D341Med (cell line): ENCODE results near the gene TEN1.

Experiments
- DNase-seq: peaks from one replicate; pipeline ENCODE4 v3.0.0; 2012; ENCODE audit warnings: low spot score

TEN1 gene

DNA sequence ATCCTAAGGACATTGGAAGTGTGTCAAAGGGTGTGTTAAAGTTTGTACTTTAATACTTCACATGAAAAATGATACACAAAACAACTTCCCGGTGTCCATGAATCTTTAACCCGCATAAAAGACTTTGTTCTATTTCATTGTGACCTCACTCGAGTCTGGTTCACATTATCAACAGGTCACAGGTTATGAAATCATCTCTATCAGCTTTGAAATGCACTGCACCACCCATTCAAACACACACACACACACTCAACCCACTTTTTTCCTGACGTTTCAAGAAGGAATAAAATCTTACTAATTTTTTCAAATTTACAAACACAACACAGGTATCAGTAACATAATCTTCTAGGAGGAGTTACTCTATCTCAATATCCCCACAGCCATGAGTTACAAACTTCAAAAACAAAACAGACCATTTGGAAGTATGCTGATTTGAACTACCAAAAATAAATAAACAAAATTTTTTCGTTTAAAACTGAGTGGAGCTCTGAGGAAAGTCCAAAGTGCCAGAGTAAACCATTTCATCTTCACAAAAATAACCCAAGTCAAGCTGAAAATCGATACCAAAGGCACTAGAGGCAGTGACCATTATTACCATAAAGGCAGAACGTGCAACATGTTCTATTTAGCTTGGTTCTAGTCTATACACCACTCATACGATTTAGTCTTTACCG lies 2.7 kb upstream of the TEN1 start:
- no peak for DNase-seq

DNA sequence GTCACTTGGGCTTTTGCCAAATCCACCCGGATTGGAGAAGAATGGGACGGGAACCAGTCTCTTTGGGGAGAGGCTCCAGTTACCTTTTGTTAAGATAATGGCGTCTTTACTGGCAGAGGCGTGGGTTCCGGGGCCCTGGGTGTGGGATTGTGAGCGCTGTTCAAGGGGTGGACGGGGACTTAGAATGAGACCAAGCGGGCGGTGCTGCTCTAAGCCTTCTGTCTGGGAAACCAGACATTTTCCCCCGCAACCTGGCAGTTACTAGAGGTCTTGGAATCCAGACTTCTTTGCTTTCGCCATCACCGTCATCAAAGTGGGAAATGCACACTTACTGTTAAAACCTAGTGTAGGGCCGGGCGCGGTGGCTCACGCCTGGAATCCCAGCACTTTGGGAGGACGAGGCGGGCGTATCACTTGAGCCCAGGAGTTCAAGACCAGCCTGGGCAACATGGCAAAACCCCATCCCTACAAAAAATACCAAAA lies 706 bp downstream of the TEN1 start:
- DNase-seq, result no peak

DNA sequence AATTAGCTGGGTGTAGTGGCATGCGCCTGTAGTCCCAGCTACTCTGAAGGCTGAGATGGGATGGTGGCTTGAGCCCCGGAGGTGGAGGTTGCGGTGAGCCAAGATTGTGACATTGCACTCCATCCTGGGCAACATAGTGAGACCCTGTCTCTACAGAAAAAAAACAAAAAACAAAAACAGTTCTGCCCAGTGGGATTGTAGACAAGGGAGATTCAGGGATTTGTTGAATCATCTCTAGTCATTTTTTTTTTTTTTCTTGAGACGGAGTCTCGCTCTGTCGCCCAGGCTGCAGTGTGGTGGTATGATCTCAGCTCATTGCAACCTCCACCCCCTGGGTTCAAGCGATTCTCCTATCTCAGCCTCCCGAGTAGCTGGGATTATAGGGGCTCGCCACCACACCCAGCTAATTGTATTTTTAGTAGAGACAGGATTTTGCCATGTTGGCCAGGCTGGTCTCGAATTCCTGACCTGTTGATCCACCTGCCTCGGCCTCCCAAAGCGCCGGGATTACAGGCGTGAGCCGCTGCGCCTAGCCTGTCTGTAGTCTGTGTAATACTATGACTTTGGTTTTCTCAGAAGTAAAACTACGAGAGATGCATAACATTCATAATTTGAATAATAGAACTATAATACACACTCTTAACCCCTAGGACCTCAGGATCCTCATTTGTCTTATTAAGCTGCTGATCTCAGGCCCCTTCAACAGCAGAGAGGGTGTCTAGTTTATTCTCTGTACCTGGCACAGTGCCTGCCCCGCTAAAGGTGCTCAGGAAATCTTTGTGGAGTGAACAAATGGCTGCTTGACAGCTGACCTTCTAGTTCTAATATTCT lies 1.4 kb downstream of the TEN1 start:
- no peak for DNase-seq

GRCh38 chr17:75981019-75981615 lies 2.1 kb downstream of the TEN1 start:
- no peak for DNase-seq

GRCh38 chr17:75983501-75984181 lies 4.6 kb downstream of the TEN1 start:
- no peak for DNase-seq

DNA sequence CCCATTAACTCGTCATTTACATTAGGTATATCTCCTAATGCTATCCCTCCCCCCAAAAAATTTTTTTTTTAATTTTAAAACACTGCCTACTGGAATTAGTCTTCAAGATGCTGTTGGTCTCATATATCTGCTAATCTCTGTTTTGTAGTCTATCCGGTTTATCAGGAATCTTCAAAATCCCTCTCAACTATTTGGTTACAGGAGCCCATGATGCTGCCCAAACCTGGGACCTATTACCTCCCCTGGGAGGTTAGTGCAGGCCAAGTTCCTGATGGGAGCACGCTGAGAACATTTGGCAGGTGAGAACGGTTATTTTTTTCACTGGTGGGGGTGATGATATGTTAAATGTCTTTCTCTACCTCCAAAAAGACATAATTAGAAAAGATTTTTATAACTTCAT lies 6.9 kb downstream of the TEN1 start:
- no peak for DNase-seq

GRCh38 chr17:75987041-75987440 lies 8.0 kb downstream of the TEN1 start:
- no peak for DNase-seq

DNA sequence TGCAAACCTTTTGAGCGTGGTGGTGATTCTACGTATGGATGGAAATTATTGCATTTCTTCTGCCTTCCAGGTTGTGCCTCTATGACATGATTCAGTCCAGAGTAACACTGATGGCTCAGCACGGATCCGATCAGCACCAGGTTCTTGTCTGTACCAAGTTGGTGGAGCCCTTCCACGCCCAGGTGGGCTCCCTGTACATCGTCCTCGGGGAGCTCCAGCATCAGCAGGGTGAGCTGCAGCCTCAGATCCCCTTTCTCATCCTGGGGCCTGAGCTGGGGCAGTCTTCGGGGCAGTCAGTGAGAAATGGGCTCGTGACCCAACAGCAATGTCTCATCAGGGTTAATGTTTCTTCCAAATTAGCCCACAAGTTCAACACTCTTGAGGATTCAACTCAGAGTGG lies 12.4 kb downstream of the TEN1 start:
- DNase-seq, result peak; percentile 22

- no peak for DNase-seq
These were observed 15.8 kb downstream of the TEN1 start for GRCh38 chr17:75994802-75995370.

- DNase-seq, result peak; percentile 39
These were observed 16.4 kb downstream of the TEN1 start for GRCh38 chr17:75995385-75995925.

DNA sequence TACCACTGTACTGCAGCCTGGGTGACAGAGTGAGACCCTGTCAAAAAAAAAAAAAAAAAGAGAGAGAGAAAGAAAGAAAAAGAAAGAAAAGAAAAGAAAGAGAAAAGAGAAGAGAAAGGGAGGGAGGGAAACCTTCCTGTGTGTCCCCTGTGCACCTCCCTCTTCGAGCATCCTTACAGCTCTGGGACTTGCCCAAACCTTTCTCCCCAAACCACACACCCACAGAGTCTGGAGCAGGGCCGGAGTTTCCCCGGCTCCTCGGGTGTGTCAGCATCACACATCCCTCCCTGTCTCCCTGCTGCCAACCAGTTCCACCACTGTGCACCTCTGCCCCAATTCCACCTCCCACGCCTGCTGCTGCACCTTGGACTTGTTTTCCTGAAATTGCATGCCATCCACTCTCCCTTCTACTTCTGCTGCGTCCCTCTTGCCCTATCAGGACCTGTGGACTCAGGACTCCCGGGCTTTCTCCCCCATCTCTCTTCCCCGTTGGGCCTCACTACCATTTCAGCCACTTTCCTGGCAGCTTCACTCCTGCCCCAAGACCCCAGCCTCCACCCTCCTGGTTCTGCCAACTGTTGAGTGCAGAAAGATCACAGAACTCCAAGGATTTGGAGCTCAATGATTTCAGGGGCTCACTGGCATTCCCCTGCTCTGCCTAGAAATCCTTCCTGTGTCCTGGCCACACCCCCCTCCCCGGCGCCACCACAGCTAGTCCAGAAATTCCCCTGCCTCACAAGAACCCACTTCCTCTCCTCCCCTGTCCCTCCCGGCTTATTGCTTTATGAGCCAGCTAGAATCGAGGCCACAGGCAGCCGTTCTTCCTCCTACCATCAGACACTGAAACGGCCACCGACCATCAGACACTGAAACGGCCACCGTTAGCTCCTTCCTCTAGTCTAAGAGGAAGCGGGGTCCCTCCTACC lies 17.9 kb downstream of the TEN1 start:
- DNase-seq, result peak; percentile 24

GRCh38 chr17:75998327-75998795 lies 19.3 kb downstream of the TEN1 start:
- no peak for DNase-seq

DNA sequence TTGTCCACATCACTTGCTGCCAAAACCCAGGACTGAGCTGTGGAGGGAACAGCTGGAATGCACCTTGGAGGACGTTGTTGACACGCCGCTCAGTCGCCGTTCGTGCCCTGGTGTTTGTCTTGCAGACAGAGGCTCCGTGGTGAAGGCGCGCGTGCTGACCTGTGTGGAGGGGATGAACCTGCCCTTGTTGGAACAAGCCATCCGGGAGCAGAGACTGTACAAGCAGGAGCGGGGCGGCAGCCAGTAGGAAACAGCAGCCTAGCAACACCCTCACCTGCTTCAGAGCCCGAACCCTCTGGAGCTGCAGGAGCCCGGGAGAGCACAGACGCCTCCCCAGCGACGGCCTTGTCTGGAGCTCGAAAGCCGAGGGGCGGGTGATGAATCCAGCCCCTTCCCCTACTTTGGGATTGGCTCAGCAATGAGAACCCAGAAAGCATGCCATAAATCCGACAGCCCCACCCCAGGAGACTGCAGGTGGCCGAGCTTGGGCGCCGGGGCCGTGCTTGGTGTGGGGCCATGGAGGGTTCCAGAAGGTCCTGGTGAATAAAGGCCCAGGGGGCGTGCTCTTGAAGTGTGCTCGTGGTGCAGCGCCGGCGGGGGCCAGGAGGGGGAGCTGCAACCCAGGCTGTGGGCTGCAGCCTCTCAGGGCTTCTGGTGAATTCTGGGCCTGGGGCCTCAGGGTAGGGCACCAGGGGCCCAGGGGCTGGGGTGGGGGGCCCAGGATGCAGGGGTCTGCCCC lies 21.1 kb downstream of the TEN1 start:
- peak; percentile 97 for DNase-seq

DNA sequence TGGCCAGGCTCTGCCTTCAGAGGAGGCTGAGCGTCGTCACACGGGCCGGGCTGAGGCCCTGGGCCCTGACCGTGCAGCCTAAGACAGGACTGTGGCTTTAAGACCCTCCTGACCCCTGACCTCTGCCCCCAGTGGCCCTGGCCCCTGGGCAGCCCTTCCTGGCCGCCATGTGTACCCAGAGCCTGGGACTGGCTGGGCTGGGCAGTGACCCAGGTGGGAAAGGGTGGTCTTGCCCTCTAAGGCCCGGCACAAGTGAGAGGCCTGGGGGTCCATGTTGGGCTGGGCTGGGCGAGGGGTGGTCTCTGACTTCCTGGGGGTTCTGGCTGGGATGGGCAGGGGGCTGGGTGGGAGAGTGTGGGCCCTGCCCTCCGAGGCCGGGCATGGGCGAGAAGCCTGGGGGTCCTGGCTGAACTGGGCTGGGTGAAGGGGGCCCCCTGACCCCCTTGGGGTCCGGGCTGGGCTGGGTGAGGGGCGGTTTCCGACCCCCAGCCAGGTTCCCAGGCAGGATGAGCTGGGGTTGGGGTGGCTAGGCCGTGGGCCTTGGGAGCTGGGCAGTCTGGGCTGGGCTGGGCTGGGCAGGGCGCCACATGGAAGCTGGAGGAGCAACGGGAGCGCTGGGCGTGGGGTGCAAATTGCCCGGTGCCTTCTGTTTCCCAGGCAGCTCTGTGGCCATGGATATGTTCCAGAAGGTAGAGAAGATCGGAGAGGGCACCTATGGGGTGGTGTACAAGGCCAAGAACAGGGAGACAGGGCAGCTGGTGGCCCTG lies 21.9 kb downstream of the TEN1 start, which contains the start of gene CDK3:
Gene CDK3, plus strand, starts transcription at position 101 of the 767 bp plus-strand sequence. Its CDS starts 571 bp downstream, at position 672.
- peak; percentile 47 for DNase-seq

- no peak for DNase-seq
These were observed 23.1 kb downstream of the TEN1 start for GRCh38 chr17:76002100-76002499.

DNA sequence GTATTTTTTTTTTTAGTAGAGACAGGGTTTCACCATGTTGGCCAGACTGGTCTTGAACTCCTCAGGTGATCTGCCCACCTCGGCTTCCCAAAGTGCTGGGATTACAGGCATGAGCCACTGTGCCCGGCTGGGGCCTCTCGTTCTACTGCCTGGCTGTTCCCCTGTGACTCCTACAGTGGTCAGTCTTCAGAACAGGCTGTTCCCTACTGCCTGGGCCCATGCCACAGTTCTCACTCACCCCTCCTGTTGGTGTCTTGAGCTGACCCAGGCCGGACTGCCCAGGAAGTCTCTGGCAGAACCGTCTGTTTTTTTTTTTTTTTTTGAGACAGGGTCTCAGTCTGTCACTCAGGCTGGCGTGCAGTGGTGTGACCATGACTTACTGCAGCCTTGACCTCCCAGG lies 24.9 kb downstream of the TEN1 start:
- DNase-seq, result no peak

DNA sequence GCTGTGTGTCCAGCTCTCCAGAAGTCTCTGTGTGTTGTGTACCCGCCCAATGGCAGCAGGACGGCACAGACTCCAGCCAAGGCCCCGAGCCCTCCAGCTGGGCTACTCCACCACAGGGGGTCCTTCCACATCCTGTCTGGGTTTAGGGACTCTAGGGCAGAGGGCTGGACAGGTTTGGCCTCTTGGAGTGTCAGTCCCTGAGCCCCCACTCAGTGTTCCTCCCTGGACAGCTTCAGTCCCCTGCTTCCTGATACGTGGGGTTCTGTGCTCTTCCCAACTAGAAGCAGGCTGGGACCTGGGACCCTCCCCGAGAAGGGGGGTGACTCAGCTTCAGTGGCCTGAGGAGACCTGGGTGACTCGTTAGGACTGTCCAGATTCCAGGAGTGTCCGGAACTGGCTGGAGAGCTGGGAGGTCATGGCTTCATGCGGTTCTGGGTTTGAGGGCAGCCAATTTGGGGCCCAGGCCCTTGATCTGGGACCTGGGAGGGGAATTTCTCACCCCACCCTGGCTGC lies 25.8 kb downstream of the TEN1 start:
- DNase-seq, result no peak

GRCh38 chr17:76005263-76006149 lies 26.5 kb downstream of the TEN1 start:
- DNase-seq, result peak; percentile 92
